ENCODE results near the gene KCNC3. TPM values are rescaled to one million over a fixed set of nuclear protein-coding genes. Genes with fewer than 3 reads are reported as not detected.
"Not testable (repeated sequence)": the region's sequence is repeated elsewhere in the genome, so short reads cannot be mapped to it uniquely, and the experiment has no call there.

The KCNC3 gene
- total RNA-seq, 2 experiments from 2014 or later: 1.6 to 2.0 TPM

GRCh38 chr19:50344661-50345318 is 15.6 kb upstream of the KCNC3 start:
- H3K36me3 ChIP-seq (ENCODE audit: insufficient read depth, low read length): no peaks in the 10 kb centered on the region
- Mint-ChIP-seq H3K4me3 (no peak overlapping the region), H3K27me3 (no peaks in the 10 kb centered on the region), H3K27ac (no peak overlapping the region), H3K36me3 (ENCODE audit: low read depth) (no peaks in the 10 kb centered on the region), H3K4me1 (ENCODE audit: low read depth) (peaks cover 9% of the 10 kb centered on the region), H3K9me3 (no peaks in the 10 kb centered on the region)
- H3K27me3 ChIP-seq (ENCODE audit: control insufficient read depth in 1 of 2, insufficient read depth in 2 of 2, low read length in 2 of 2): no peaks in the 10 kb centered on the region
- intact Hi-C loops (cut with DNase I, micrococcal nuclease): no loop called here
- ATAC-seq (ENCODE audit: poor library complexity): no peak
- H3K9me3 ChIP-seq (ENCODE audit: control insufficient read depth in 1 of 2, insufficient read depth in 1 of 2, low read length in 2 of 2): peaks cover 5 to 11% of the 10 kb centered on the region in 2 experiments
- H3K27ac ChIP-seq (ENCODE audit: low read depth in 1 of 2, low read length in 2 of 2): no peak overlapping the region
- no peak for TF ChIP-seq CTCF (IDR thresholded peaks at IDR 0.05)
- ChIA-PET POLR2A (no interaction called here), CTCF (no interaction called here)
- DNase-seq: peak in 1 of 14 experiments; percentile 39
- H3K4me1 ChIP-seq (ENCODE audit: insufficient read depth, low read length): peaks cover 5% of the 10 kb centered on the region
- H3K4me3 ChIP-seq (ENCODE audit: low read length): peak overlapping the region; percentile 25

GRCh38 chr19:50341091-50341564 is 12.0 kb upstream of the KCNC3 start:
- H3K27me3 ChIP-seq (ENCODE audit: control insufficient read depth in 1 of 2, insufficient read depth in 2 of 2, low read length in 2 of 2): peaks cover 0 to 2% of the 10 kb centered on the region in 2 experiments
- intact Hi-C loops (cut with DNase I, micrococcal nuclease): no loop called here
- no peak for TF ChIP-seq CTCF (IDR thresholded peaks at IDR 0.05)
- no peaks in the 10 kb centered on the region for H3K9me3 Mint-ChIP-seq
- DNase-seq: peak in 1 of 14 experiments; percentile 40
- H3K36me3 Mint-ChIP-seq (ENCODE audit: low read depth): no peaks in the 10 kb centered on the region
- H3K27ac ChIP-seq (ENCODE audit: low read depth in 1 of 2, low read length in 2 of 2): no peak overlapping the region
- H3K27me3 Mint-ChIP-seq: no peaks in the 10 kb centered on the region
- no peaks in the 10 kb centered on the region for H3K36me3 ChIP-seq (ENCODE audit: insufficient read depth, low read length)
- no peak for ATAC-seq (ENCODE audit: poor library complexity)
- no peaks in the 10 kb centered on the region for H3K4me1 ChIP-seq (ENCODE audit: insufficient read depth, low read length)
- ChIA-PET POLR2A (interaction anchor here (1.1 kb wide), 1 partner anchor 16 kb away, joined by 3 read pairs; no protein-coding TSS in a partner anchor), CTCF (no interaction called here)
- H3K4me3 ChIP-seq (ENCODE audit: low read length): no peak overlapping the region
- peaks cover 5 to 11% of the 10 kb centered on the region in 2 experiments for H3K9me3 ChIP-seq (ENCODE audit: control insufficient read depth in 1 of 2, insufficient read depth in 1 of 2, low read length in 2 of 2)
- no peak overlapping the region for H3K4me3 Mint-ChIP-seq
- H3K27ac Mint-ChIP-seq: no peak overlapping the region
- no peaks in the 10 kb centered on the region for H3K4me1 Mint-ChIP-seq (ENCODE audit: low read depth)

- Histone ChIP-seq H3K27ac (ENCODE audit: low read depth in 1 of 2, low read length in 2 of 2) (no peak overlapping the region), H3K4me1 (ENCODE audit: insufficient read depth, low read length) (no peaks in the 10 kb centered on the region), H3K27me3 (ENCODE audit: control insufficient read depth in 1 of 2, insufficient read depth in 2 of 2, low read length in 2 of 2) (peaks cover 0 to 2% of the 10 kb centered on the region in 2 experiments), H3K4me3 (ENCODE audit: low read length) (no peak overlapping the region), H3K9me3 (ENCODE audit: control insufficient read depth in 1 of 2, insufficient read depth in 1 of 2, low read length in 2 of 2) (peaks cover 5 to 9% of the 10 kb centered on the region in 2 experiments), H3K36me3 (ENCODE audit: insufficient read depth, low read length) (no peaks in the 10 kb centered on the region)
- Mint-ChIP-seq H3K36me3 (ENCODE audit: low read depth) (no peaks in the 10 kb centered on the region), H3K4me1 (ENCODE audit: low read depth) (no peaks in the 10 kb centered on the region), H3K27ac (no peak overlapping the region), H3K9me3 (no peaks in the 10 kb centered on the region), H3K4me3 (no peak overlapping the region), H3K27me3 (peaks cover 6% of the 10 kb centered on the region)
- TF ChIP-seq CTCF (IDR thresholded peaks at IDR 0.05): no peak
- ChIA-PET CTCF (no interaction called here), POLR2A (interaction anchor here (1.1 kb wide), 1 partner anchor 17 kb away, joined by 3 read pairs; no protein-coding TSS in a partner anchor)
- ATAC-seq (ENCODE audit: poor library complexity) (no peak), DNase-seq (peak in 1 of 14 experiments; percentile 11)
- intact Hi-C loops (cut with DNase I, micrococcal nuclease): no loop called here
Observed at GRCh38 chr19:50340331-50340730, 11.2 kb upstream of the KCNC3 start.

- Histone ChIP-seq H3K4me1 (ENCODE audit: insufficient read depth, low read length) (peaks cover 23% of the 10 kb centered on the region), H3K9me3 (ENCODE audit: control insufficient read depth in 1 of 2, insufficient read depth in 1 of 2, low read length in 2 of 2) (peaks cover 0 to 19% of the 10 kb centered on the region in 2 experiments), H3K27me3 (ENCODE audit: control insufficient read depth in 1 of 2, insufficient read depth in 2 of 2, low read length in 2 of 2) (peaks cover 12 to 23% of the 10 kb centered on the region in 2 experiments)
- H3K4me3 Mint-ChIP-seq; H3K36me3 ChIP-seq (ENCODE audit: insufficient read depth, low read length); DNase-seq; POLR2A ChIA-PET; H3K9me3 Mint-ChIP-seq; ATAC-seq (ENCODE audit: poor library complexity); H3K36me3 Mint-ChIP-seq (ENCODE audit: low read depth); H3K27ac Mint-ChIP-seq; H3K27ac ChIP-seq (ENCODE audit: low read depth in 1 of 2, low read length in 2 of 2); CTCF ChIA-PET; H3K4me3 ChIP-seq (ENCODE audit: low read length): not testable (repeated sequence)
- Mint-ChIP-seq H3K27me3 (peaks cover 26% of the 10 kb centered on the region), H3K4me1 (ENCODE audit: low read depth) (peaks cover 21% of the 10 kb centered on the region)
- intact Hi-C loops (cut with DNase I, micrococcal nuclease): loop anchor here in 1 of 2 experiments (10.0 kb wide), 1 partner anchor 388 kb away; the partner anchor contains the start of gene CLEC11A
Observed at GRCh38 chr19:50337031-50337430, 7.9 kb upstream of the KCNC3 start.
